Neural crest cell (in vitro differentiated cells): Measurements from ENCODE around the gene CAT. TPM values are rescaled to one million over a fixed set of nuclear protein-coding genes. Genes with fewer than 3 reads are reported as not detected.

Experiments used
- DNase-seq: peaks from one replicate; pipeline ENCODE4 v3.0.0; 2021; ENCODE audit warnings: low read depth, mixed read lengths, low spot score
- H3K27ac Mint-ChIP-seq: one replicate; pipeline ENCODE4 v1.8.0; 2021; ENCODE audit warnings: mild to moderate bottlenecking, mixed read lengths; ENCODE audit not compliant: unreplicated experiment
- H3K27me3 Mint-ChIP-seq: 2 replicates; pipeline ENCODE4 v1.8.0; 2021; ENCODE audit warnings: low read depth, mild to moderate bottlenecking, mixed read lengths
- H3K36me3 Mint-ChIP-seq: 2 replicates; pipeline ENCODE4 v1.8.0; 2021; ENCODE audit warnings: low read depth, mild to moderate bottlenecking, mixed read lengths
- H3K4me1 Mint-ChIP-seq: 2 replicates; pipeline ENCODE4 v1.8.0; 2021; ENCODE audit warnings: mixed read lengths
- H3K4me3 Mint-ChIP-seq: one replicate; pipeline ENCODE4 v1.8.0; 2021; ENCODE audit warnings: mild to moderate bottlenecking, mixed read lengths
- H3K9me3 Mint-ChIP-seq: 2 replicates; pipeline ENCODE4 v1.8.0; 2021; ENCODE audit warnings: mixed read lengths
- CTCF ChIP-seq: fragments of 200-600 bp; sonication (generic); conservative IDR thresholded peaks from 2 replicates; pipeline ENCODE4 v1.5.0; 2021; ENCODE audit warnings: antibody characterized with exemption, mild to moderate bottlenecking
- total RNA-seq: library from RNA; stranded (reverse); gene quantifications from 2 replicates; pipeline ENCODE4 v1.2.1, GENCODE V29; 2021

CAT gene
- total RNA-seq, 1 donor from 2014 or later: 30.6 TPM

GRCh38 chr11:34443136-34443535, 4.4 kb downstream of the CAT start:
- no peak for TF ChIP-seq CTCF
- no peaks in the 10 kb centered on the region for H3K9me3 Mint-ChIP-seq
- H3K4me3 Mint-ChIP-seq: peak overlapping the region; percentile 36
- no peak for DNase-seq
- H3K27me3 Mint-ChIP-seq: no peaks in the 10 kb centered on the region
- peaks cover 12% of the 10 kb centered on the region for H3K36me3 Mint-ChIP-seq
- peaks cover 24% of the 10 kb centered on the region for H3K4me1 Mint-ChIP-seq
- H3K27ac Mint-ChIP-seq: no peak overlapping the region

GRCh38 chr11:34444428-34444827, 5.7 kb downstream of the CAT start:
- no peak for DNase-seq
- H3K27me3 Mint-ChIP-seq: no peaks in the 10 kb centered on the region
- no peak overlapping the region for H3K4me3 Mint-ChIP-seq
- H3K4me1 Mint-ChIP-seq: peaks cover 17% of the 10 kb centered on the region
- H3K9me3 Mint-ChIP-seq: no peaks in the 10 kb centered on the region
- no peak for TF ChIP-seq CTCF
- peaks cover 11% of the 10 kb centered on the region for H3K36me3 Mint-ChIP-seq
- no peak overlapping the region for H3K27ac Mint-ChIP-seq

GRCh38 chr11:34445956-34446355, 7.2 kb downstream of the CAT start:
- TF ChIP-seq CTCF: no peak
- no peak overlapping the region for H3K27ac Mint-ChIP-seq
- DNase-seq: no peak
- no peaks in the 10 kb centered on the region for H3K27me3 Mint-ChIP-seq
- H3K36me3 Mint-ChIP-seq: peaks cover 15% of the 10 kb centered on the region
- no peaks in the 10 kb centered on the region for H3K9me3 Mint-ChIP-seq
- no peak overlapping the region for H3K4me3 Mint-ChIP-seq
- H3K4me1 Mint-ChIP-seq: peaks cover 5% of the 10 kb centered on the region

DNA sequence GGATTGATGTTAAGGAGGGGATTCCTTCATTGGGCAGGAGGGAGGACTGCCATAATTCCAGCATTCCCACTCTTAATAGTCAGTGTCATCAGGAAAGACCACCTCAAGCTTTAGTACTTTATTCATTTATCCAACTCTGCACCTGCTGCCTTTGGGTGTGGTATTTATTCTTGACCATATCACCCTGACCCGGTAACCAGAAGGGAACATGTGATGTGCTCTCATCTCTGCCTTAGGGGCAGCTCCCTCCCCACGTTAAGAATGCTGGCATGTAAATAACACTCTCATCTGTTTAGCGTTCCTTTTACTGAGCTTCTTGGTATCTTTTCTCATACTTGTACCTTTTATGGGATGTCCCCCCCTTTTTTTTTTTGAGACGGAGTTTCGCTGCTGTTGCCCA, 7.7 kb downstream of the CAT start:
- peaks cover 5% of the 10 kb centered on the region for H3K4me1 Mint-ChIP-seq
- H3K27ac Mint-ChIP-seq: no peak overlapping the region
- H3K36me3 Mint-ChIP-seq: peaks cover 13% of the 10 kb centered on the region
- TF ChIP-seq CTCF: no peak
- DNase-seq: no peak
- H3K4me3 Mint-ChIP-seq: no peak overlapping the region
- no peaks in the 10 kb centered on the region for H3K27me3 Mint-ChIP-seq
- no peaks in the 10 kb centered on the region for H3K9me3 Mint-ChIP-seq

GRCh38 chr11:34447044-34447443, 8.3 kb downstream of the CAT start:
- H3K4me1 Mint-ChIP-seq: peaks cover 5% of the 10 kb centered on the region
- H3K9me3 Mint-ChIP-seq: no peaks in the 10 kb centered on the region
- peaks cover 11% of the 10 kb centered on the region for H3K36me3 Mint-ChIP-seq
- no peaks in the 10 kb centered on the region for H3K27me3 Mint-ChIP-seq
- no peak overlapping the region for H3K27ac Mint-ChIP-seq
- DNase-seq: no peak
- no peak overlapping the region for H3K4me3 Mint-ChIP-seq
- no peak for TF ChIP-seq CTCF
